ENCODE data around the gene ATP12A. TPM values are rescaled to one million over a fixed set of nuclear protein-coding genes. Genes with fewer than 3 reads are reported as not detected.

Gene ATP12A
- total RNA-seq, 1 donor from 2014 or later = not detected

- intact Hi-C loops (cut with DNase I) = no loop called here
- no peak for DNase-seq (ENCODE audit: missing footprints)
- ATAC-seq = no peak
These were observed 17.8 kb upstream of the ATP12A start for GRCh38 chr13:24662195-24663088.

GRCh38 chr13:24663089-24663395, 17.2 kb upstream of the ATP12A start:
- no peak for DNase-seq (ENCODE audit: missing footprints)
- ATAC-seq = no peak
- intact Hi-C loops (cut with DNase I) = no loop called here

GRCh38 chr13:24663586-24663985, 16.6 kb upstream of the ATP12A start:
- ATAC-seq = no peak
- intact Hi-C loops (cut with DNase I) = no loop called here
- DNase-seq (ENCODE audit: missing footprints) = no peak

GRCh38 chr13:24664726-24665409, 15.3 kb upstream of the ATP12A start:
- intact Hi-C loops (cut with DNase I) = no loop called here
- no peak for ATAC-seq
- no peak for DNase-seq (ENCODE audit: missing footprints)

- no peak for ATAC-seq
- intact Hi-C loops (cut with DNase I) = no loop called here
- DNase-seq (ENCODE audit: missing footprints) = no peak
These were observed 11.7 kb upstream of the ATP12A start for GRCh38 chr13:24668511-24668910.

- DNase-seq (ENCODE audit: missing footprints) (no peak), ATAC-seq (no peak)
- intact Hi-C loops (cut with DNase I) = no loop called here
These were observed 11.1 kb upstream of the ATP12A start for GRCh38 chr13:24668955-24669582.

- intact Hi-C loops (cut with DNase I) = loop anchor here (10.0 kb wide), 1 partner anchor 95 kb away; no protein-coding TSS in a partner anchor
- ATAC-seq (no peak), DNase-seq (ENCODE audit: missing footprints) (no peak)
These were observed 10.0 kb upstream of the ATP12A start for GRCh38 chr13:24670174-24670573.

- intact Hi-C loops (cut with DNase I) = loop anchor here (10.0 kb wide), 1 partner anchor 96 kb away; no protein-coding TSS in a partner anchor
- DNase-seq (ENCODE audit: missing footprints) = no peak
- ATAC-seq = no peak
These were observed 9.2 kb upstream of the ATP12A start for GRCh38 chr13:24670961-24671381.

- DNase-seq (ENCODE audit: missing footprints) (no peak), ATAC-seq (peak; percentile 78)
- intact Hi-C loops (cut with DNase I) = loop anchor here (10.0 kb wide), 1 partner anchor 97 kb away; no protein-coding TSS in a partner anchor
These were observed 8.7 kb upstream of the ATP12A start for GRCh38 chr13:24671386-24672113.

GRCh38 chr13:24672141-24673132, 7.8 kb upstream of the ATP12A start:
- no peak for ATAC-seq
- intact Hi-C loops (cut with DNase I) = loop anchor here (10.0 kb wide), 1 partner anchor 98 kb away; no protein-coding TSS in a partner anchor
- DNase-seq (ENCODE audit: missing footprints) = no peak

GRCh38 chr13:24675806-24676570, 4.2 kb upstream of the ATP12A start:
- DNase-seq (ENCODE audit: missing footprints) (no peak), ATAC-seq (no peak)
- intact Hi-C loops (cut with DNase I) = loop anchor here (10.0 kb wide), 1 partner anchor 101 kb away; no protein-coding TSS in a partner anchor

GRCh38 chr13:24678151-24678550, 2.1 kb upstream of the ATP12A start:
- ATAC-seq = no peak
- no peak for DNase-seq (ENCODE audit: missing footprints)
- intact Hi-C loops (cut with DNase I) = loop anchor here (10.0 kb wide), 1 partner anchor 103 kb away; no protein-coding TSS in a partner anchor

GRCh38 chr13:24679686-24680085, 522 bp upstream of the ATP12A start:
- DNase-seq (ENCODE audit: missing footprints) (no peak), ATAC-seq (no peak)
- intact Hi-C loops (cut with DNase I) = loop anchor here (10.0 kb wide), 1 partner anchor 105 kb away; no protein-coding TSS in a partner anchor

- ATAC-seq (no peak), DNase-seq (ENCODE audit: missing footprints) (no peak)
- intact Hi-C loops (cut with DNase I) = no loop called here
These were observed 855 bp downstream of the ATP12A start for GRCh38 chr13:24680921-24681604.

GRCh38 chr13:24681930-24682329, 1.7 kb downstream of the ATP12A start:
- DNase-seq (ENCODE audit: missing footprints) (no peak), ATAC-seq (no peak)
- intact Hi-C loops (cut with DNase I) = no loop called here

- ATAC-seq (no peak), DNase-seq (ENCODE audit: missing footprints) (no peak)
- intact Hi-C loops (cut with DNase I) = no loop called here
These were observed 2.1 kb downstream of the ATP12A start for GRCh38 chr13:24682353-24682752.
